Left cardiac atrium (tissue), 4 donors: Measurements from ENCODE around the gene INTS7. TPM values are rescaled to one million over a fixed set of nuclear protein-coding genes. Genes with fewer than 3 reads are reported as not detected.
"Not testable (repeated sequence)": the region's sequence is repeated elsewhere in the genome, so short reads cannot be mapped to it uniquely, and the experiment has no call there.

Experiments
- ATAC-seq, 2 donors: fragments of 200-7000 bp; cut with Tn5 transposase; one replicate each; pipeline ENCODE4 v1.9.1; 2020; ENCODE audit warnings: mild to moderate bottlenecking in 2 of 2, moderate library complexity in 2 of 2
- DNase-seq: peaks from one replicate; pipeline ENCODE4 v3.0.0-alpha.2; 2020
- intact Hi-C, 2 donors: fragments of 100-400 bp; cut with DNase I; formaldehyde crosslinking; loops; one replicate each; pipeline versions ENCODE4 v1.14.1 to v1.15.1; 2022 to 2023
- total RNA-seq, 2 donors: library from RNA; stranded (reverse); fragmentation: NEBNext Ultra II Directional; extraction: Animal tissue kit (Norgen Biotek cat#: 25700); gene quantifications; one replicate each; pipeline ENCODE4 v1.2.1, GENCODE V29; 2021
- donor health status: DM: no; HTN: yes; CAD: no.
- donor health status: DM: no; HTN: yes; CAD: no; lungs with severe emphysema.
- donor health status: DM: yes; HTN: yes; CAD: no.
- donor health status: Dilated cardiomyopathy.

The INTS7 gene
- total RNA-seq, 2 donors from 2014 or later = 8.1 to 10.2 TPM

DNA sequence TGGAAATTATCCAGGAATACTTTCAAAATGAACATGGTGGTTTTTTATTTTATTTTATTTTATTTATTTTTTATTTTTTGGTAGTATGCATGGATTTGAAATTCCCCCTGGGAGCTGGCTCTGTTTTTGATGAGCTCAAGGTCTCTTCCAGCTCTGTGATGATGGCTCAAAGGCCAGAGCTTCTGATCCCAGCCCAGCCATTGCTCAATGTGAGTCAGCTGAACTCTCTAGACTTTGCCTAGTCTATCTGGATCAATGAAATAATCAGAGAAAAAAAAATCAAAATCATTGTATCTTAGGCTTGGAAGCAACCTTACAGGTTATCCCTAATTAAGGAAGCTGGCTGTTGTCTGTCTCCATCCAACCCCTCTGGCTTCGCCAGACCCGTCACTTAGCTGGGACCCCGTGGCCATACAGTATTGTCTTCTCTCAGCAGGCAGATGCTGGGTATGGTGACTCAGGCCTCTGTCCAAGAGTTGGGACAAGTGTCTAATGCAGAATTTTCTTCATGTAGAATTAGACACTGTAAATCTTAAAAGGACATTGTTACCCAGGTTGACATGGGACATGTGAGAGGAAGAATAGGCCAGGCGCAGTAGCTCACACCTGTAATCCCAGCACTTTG lies 114.6 kb downstream of the INTS7 start:
- intact Hi-C loops = loop anchor here in 1 of 2 donors (5.0 kb wide), 1 partner anchor 93 kb away; no protein-coding TSS in a partner anchor
- ATAC-seq (peak in 1 of 2 donors; percentile 25), DNase-seq (no peak)

DNA sequence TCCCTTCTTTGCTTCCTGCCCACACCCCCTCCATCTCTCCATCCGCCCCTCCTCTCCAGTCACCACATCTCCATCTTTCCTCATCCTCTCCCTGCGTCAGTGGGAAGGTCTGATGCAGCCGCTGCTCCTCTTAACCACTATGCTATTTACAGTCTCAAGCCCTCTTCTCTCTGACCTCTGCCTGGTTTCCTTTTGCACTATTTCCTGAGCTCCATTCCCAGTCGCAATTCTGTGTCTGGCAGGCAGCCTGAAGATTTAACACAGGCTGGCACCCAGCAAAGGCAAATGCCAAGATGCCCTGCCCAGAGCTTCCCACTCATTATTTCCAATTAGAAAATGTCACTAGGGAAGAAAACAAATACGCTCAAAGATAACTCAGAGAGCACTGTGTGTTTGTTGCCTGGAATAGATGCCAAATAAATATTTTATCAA lies 115.2 kb downstream of the INTS7 start:
- DNase-seq (peak; percentile 57), ATAC-seq (peak; percentile 80 to 86)
- intact Hi-C loops = loop anchor here in 1 of 2 donors (5.0 kb wide), 1 partner anchor 93 kb away; no protein-coding TSS in a partner anchor

DNA sequence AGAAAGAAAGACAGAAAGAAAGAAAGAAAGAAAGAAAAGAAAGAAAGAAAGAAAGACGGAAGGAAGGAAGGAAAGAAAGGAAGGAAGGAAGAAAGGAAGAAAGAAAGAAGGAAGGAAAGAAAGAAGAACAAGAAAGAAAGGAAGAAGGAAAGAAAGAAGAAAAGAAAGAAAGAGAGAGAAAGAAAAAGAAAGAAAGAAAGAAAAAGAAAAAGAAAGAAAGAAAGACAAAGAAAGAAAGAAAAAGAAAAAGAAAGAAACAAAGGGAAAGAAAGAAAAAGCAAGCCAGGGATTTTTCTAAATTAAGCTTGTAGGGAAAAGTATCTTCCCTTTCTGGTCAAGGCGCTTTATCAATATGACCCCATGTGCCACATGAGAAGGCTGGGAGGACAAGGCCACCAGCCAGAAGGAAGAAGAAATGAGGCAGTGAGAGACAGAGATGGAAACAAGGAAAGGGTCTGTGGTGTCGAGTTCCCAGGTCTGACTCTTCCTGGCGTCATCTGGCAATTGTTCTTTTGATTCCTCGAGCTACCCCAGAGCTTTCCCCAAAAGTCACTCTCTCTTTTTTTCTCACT lies 116.4 kb downstream of the INTS7 start:
- no peak for DNase-seq
- intact Hi-C loops = no loop called here
- ATAC-seq = no peak

DNA sequence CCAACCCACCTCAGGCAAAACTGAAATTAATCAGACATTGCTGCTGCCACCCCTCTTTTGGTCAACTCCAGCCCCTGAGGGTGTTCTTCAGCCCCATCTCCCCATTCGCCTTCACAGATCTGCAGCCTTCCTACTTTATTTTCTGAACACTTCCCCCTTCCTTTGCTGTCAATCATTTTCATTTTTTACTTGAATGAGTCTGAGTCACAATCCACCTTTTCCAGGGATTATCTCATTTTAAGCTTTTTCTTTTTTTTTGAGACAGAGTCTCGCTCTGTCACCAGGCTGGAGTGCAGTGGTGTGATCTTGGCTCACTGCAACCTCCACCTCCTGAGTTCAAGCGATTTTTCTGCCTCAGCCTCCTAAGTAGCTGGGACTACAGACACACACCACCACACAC lies 118.9 kb downstream of the INTS7 start:
- ATAC-seq, intact Hi-C loops, DNase-seq: not testable (repeated sequence)

DNA sequence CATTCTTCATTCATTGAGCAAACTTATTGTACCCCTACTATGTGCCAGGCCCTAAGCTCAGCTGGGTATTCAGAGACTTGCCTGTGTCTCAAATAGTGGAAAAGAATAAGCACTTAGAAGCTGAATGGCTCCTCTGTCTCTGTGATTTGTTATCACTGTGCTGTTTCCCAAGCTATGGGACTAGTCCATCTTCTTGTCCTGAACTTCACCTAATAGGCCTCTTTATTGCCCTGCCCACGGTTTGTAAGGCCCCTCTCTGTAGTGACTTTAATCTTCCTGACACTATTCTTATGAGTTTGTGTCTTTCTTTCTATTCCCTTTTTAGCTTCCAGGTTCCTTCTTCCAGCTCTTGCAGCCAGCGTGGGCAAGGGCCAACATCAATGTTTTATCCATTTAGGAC lies 119.4 kb downstream of the INTS7 start:
- DNase-seq (no peak), ATAC-seq (no peak)
- intact Hi-C loops = no loop called here

DNA sequence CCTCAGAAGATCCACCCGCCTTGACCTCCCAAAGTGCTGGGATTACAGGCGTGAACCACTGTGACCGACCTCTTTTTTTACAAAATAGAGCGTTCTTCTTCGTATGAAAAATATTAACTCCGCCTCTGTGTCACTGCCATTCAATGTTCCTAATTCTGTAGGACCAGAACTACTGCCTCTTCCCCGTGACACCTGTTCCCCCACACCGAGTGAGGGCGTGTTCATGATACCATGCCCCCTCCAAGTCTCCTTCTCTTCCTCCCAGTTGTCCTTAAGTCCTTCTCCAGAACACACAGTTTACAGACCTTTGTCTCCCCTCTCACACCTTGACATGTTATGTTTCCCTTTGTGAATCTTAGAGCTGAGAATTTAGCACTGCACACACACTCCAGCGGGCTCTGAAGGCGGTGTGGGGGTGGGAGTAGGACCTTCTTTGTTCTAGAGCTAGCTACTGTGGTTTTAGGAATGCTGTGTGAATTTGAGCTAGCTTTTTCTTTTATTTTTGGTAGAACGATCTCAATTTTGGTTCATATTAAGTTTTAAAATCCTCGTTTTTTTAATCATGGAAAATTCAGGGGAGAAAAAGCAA lies 122.4 kb downstream of the INTS7 start:
- ATAC-seq = no peak
- intact Hi-C loops = no loop called here
- no peak for DNase-seq

DNA sequence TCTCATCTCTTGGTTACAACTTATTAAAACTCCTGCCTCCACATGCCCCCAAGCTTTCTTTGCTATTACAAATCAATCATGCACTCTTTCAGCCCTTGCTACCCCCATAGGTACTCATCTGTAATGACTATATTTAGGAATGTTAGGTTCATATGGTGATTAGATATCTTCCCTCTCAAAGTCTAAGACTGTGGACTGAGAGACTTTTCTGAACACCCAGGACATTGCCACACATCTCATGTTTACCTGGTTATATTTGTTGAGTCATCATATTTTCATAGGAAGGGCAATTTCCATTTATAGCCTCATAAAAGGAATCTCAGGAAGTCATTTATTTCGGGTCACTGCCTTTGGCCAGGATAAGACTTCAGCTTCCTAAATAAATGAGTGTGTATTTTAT lies 123.3 kb downstream of the INTS7 start:
- intact Hi-C loops = no loop called here
- no peak for ATAC-seq

DNA sequence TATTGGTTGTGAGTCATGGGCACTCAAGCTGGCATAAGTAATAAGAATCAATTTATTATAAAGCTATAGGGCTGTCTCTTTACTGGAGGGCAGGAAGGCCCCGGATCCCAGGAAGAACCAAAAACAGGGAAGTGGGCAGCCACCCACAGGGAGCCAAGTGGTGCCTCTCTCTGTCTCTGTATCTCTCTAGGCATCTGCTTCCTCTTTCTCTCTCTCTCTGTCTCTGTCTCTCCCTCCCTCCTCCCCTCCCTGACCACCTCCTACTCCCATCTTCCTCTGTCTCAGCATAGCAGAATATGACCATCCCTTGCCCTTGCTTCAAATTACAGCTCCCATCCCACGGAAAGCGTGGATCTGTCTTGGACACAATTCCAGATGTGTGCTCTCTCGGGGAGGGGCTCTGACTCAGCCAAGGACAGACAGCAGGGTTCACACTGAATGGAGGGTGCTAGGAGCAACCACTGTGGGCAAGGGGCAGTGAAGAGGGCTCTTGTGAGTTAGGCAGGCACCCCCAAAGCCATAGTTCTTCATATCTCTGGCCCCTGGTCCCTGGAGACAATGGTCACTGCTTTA lies 124.4 kb downstream of the INTS7 start:
- intact Hi-C loops = no loop called here
- peak in 1 of 2 donors; percentile 67 for ATAC-seq
- DNase-seq = no peak

More for the DNA sequence above, 123.3 kb downstream of the INTS7 start:
- DNase-seq = no peak

DNA sequence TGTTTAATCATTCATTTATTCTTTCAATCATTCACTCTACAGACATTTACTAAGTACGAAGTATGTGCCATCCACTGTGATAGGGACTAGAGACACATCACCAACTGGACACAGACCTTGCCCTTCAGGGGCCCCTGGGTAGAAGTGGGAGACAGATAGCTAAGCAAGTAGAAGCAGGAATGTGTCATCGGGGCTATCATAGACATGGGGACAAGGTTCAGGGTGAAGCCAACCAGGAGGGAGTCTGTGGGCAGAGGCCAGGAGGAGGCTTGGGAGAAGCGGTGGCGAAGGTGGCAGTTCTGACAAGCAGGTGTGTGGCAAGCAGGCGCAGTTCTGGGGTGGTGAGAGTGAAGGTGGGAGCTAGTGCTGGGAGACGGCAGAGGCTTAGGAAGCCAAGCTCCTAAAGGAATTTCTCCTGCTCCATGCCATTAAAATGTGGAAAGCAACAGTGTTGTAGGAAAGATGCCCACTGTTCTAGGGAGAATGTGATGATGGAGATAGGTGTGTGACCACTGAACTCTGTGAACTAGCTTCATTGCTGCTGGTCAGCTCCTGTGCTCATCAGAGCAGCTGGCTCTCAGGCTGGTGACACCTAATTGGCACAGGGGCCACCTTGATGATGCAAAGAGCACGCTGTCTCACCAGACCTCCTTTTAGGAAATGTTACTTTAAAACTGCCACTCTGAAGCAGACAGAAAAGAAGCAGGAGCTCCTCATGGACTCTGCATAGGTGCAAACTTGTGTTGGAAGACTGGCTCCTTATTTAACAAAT lies 125.1 kb downstream of the INTS7 start:
- no peak for ATAC-seq

DNA sequence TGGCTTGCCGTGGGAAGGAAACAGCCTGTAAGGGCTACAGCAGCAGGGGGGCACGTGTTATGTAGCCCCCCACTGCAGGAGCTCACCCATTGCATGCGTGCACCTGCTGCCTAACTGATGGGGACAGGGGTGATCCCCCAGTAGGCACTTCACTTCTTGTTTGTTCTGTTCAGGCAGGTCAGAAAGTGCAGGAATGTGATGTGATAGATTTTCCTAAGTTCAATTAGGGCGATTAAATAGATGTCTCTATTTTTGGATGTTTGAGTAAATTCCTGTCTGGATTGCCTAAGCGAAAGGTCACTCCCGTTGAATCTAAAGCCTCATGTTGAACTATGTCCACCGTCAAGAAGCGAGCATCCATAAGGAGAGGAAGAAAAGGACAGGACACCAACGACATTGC lies 126.0 kb downstream of the INTS7 start:
- no peak for ATAC-seq
- DNase-seq = no peak
- intact Hi-C loops = no loop called here

More for the DNA sequence above, 125.1 kb downstream of the INTS7 start:
- intact Hi-C loops = no loop called here
- DNase-seq = no peak

DNA sequence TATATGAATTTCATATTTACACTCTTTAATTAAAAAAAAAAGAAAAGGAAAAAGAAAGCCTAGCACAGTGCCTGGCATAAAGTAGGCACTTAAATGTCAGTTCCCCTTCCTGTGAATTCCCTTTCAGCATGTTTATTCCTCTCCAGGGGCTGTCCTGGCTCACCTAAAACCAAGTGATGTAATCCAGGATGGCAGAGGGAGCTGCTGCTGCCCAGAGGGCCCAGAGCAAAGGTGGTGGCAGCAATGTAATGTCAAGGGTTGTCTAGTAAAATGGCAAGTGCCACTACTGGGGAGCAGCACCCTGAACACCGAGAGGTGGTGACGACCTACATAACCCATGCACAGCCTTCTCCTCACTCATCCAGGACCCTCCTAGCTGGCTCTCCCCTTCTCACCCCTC lies 126.4 kb downstream of the INTS7 start:
- intact Hi-C loops = no loop called here
- ATAC-seq = no peak
- DNase-seq = no peak

DNA sequence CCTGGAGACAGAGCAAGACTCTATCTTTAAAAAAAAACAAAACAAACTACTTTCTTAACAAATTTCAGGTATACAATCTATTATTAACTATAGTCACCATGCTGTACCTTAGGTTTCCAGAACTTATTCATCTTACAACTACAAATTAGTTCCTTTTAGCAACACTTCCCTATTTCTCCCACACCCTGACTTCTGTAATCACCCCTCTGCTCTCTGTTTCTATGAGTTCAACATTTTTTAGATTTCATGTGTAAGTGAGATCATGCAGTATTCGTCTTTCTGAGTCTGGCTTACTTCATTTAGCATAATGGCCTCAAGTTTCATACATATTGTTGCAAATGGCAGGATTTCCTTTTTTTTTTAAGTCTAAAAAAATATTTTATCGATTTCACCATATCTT lies 126.9 kb downstream of the INTS7 start:
- peak in 1 of 2 donors; percentile 42 for ATAC-seq
- DNase-seq = no peak

DNA sequence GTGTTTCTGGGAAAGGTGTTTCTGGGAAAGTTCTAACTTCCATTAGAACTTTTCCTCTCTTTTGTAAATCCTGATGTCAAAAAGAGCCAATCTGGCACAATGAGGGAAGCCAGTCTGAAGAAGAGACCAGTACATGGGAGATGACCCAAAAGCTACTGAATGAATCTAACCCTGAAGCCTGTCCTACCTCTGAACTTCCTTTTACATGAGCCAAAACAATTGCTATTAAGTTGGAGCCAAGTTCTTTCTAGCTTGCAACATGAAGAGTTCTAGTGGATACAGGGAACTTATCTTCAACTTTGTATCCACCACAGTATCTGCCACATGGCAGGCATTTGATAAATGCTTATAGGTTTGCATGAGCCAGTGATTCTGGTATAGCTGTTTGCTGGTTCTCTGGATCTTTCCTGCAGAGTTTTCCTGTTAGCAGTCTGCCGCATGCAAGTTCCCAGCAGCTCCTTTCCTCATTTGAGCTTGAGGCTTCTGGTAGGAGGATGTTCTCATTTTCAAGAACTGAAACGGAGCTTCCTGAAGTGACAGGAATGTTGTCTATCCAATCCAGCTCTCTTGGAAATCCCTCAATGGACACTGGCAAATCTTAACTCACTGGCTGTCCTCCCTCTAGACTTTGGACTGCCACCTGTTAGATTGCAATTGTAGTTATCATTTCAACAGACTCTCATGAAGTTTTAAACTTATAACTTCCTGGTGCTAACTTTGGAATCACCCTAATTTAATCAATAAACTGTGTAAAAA lies 131.7 kb downstream of the INTS7 start:
- DNase-seq (no peak), ATAC-seq (no peak)
- intact Hi-C loops = no loop called here

More for the DNA sequence above, 126.9 kb downstream of the INTS7 start:
- intact Hi-C loops = no loop called here

DNA sequence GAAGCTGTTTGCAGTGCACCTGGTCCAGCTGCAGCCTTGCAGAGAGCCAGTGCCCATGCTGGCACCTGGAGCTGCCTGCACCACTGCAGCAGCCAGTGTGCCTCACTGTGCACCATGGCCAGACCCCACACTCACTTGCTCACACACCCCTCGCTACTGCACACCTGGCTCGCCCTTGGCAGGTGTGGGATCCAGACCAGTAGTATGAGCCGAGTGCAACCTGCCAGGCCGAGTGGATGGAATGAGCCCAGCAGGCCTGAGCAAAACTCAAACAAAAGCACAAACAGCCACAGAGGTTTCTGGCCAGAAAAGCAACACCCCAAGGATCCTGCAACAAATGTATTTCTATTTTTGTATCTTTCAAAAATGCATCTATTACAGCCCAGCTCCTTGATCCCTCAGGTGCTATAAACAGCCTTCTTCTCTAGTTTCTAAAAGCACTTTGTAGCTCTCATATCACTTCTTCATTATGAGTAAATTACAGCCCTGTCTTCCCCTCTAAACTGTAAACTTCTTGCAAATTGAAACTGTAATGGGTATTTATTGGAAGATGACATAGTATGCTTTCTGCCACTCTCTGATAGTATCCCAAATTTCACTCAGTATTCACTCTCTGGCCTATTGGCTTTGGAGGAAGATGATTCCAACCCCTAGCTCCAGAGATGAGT lies 132.6 kb downstream of the INTS7 start:
- ATAC-seq (no peak), DNase-seq (no peak)
- intact Hi-C loops = no loop called here

DNA sequence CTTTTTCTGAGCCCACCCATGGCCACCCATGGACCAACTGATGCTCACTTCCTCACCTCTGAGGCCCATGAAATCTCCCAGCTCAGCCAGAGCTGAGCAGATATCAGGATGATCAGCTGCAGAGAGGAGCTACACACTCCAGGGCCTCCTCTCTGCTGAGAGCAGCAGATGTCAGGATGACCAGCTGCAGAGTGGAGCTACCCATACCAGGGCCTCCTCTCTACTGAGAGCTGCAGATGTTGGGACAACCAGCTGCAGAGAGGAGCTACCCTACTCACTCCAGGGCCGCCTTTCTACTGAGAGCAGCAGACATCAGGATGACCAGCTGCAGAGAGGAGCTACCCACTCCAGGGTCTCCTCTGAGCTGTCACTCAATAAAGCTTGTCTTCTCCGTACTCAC lies 133.4 kb downstream of the INTS7 start:
- ATAC-seq = no peak
- DNase-seq = no peak
- intact Hi-C loops = no loop called here

DNA sequence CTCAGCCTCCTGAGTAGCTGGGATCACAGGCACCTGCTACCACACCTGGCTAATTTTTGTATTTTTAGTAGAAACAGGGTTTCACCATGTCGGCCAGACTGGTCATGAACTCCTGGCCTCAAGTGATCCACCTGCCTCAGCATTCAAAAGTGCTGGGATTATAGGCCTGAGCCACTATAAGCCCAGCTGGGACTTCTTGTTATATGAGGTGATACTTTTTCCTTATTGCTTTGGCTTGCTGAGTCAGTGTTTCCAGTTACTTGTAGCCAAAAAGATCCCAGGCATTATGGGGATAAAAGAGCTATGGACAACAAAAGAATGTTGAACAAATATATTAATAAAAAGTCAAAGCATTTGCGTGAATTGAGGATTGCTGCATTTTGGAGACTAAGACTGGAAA lies 134.9 kb downstream of the INTS7 start:
- no peak for DNase-seq
- intact Hi-C loops = no loop called here
- no peak for ATAC-seq

DNA sequence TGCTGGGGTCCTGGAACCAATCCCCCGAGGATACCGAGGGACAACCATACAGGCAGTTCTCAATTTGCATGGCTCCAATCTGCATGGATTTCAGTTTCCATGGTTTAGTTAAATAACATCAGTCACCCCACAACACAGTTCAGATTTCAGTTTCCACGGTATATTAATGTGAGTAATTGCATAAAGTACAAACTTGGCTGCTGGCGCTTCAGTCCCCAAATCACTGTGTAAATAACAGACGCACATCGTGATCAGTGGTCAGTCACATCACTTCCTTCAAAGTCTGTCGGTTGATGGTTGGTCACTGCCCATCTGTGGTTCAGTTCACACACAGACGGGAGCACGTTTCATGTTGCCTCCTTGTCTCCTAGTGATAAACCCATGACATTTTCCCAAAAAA lies 138.4 kb downstream of the INTS7 start:
- intact Hi-C loops = no loop called here
- DNase-seq = no peak
- ATAC-seq = no peak

DNA sequence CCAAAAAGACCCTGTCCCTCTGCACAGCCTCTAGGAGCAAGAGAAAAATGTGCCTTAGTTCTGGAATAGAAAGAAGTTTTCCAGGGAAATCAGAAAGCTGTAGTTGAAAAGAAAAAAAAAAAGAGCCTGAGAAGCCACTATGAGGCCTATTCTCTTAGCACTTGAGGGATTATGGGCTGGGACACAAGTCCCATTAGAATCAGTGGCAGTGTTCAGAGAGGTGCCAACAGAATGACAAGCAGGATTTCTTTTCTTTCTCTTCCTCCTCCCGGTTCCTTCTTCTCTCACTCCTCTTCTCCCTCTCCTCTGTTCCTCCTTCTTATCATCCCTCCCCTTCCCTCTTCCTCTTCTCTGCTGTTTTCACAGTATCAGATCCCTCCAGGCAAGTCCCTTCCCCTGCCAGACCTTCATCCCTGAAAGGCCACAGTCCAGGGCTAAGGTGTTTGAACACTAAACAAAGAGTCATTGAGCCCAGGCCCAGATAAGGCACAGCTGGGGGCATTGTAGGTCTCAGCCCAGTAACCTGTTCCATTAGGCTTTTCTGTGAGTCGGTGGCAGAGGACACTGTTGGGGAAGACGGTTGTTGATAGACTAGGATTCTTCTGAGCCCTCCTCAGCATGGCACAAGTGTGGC lies 140.1 kb downstream of the INTS7 start:
- intact Hi-C loops = no loop called here
- DNase-seq (no peak), ATAC-seq (no peak)
